Measurements from ENCODE around the gene CYREN. TPM values are rescaled to one million over a fixed set of nuclear protein-coding genes. Genes with fewer than 3 reads are reported as not detected.

CYREN gene
- total RNA-seq = 34.0 and 56.7 TPM in 2 replicates

GRCh38 chr7:135170274-135170997 lies at the start of gene CYREN:
CYREN (minus strand) TSS chr7:135170707; CDS start chr7:135168922, 1,785 bp downstream.

GRCh38 chr7:135211179-135211945 lies 40.9 kb upstream of the CYREN start, which contains the start of gene WDR91:
WDR91 (minus strand) TSS chr7:135211526; CDS start chr7:135211502, 24 bp downstream.

GRCh38 chr7:135147899-135148721 lies 22.4 kb downstream of the CYREN start, which contains the start of gene TMEM140:
TMEM140 (plus strand) TSS chr7:135148072; CDS start chr7:135164442, 16,370 bp downstream.

Other genes with a start within 250 kb of the CYREN start
- 0.52 and 0.64 TPM in 2 replicates for gene AGBL3, start 184.2 kb downstream of the CYREN start, total RNA-seq
- 0.64 and 2.3 TPM in 2 replicates for gene TMEM140, start 22.6 kb downstream of the CYREN start, total RNA-seq
- 6.7 and 25.2 TPM in 2 replicates for gene WDR91, start 40.8 kb upstream of the CYREN start, total RNA-seq
- not detected in 2 replicates for gene STRA8, start 63.1 kb upstream of the CYREN start, total RNA-seq